Epithelial cell of prostate (primary cell): ENCODE data around the gene FNDC1.
"Not testable (repeated sequence)": the region's sequence is repeated elsewhere in the genome, so short reads cannot be mapped to it uniquely, and the experiment has no call there.

ENCODE experiments used
- DNase-seq: peaks from one replicate; pipeline ENCODE4 v3.0.0-alpha.2; 2011; ENCODE audit warnings: low read depth, low spot score
- H3K27ac ChIP-seq: fragments of 450-650 bp; 2 replicates; pipeline ENCODE4 v1.5.1; 2017; ENCODE audit warnings: mild to moderate bottlenecking

The FNDC1 gene

GRCh38 chr6:159169193-159169555 lies at the start of gene FNDC1:
FNDC1 (plus strand) TSS chr6:159169400; CDS start chr6:159169597, 197 bp downstream.
- no peak within 1 kb of the TSS for H3K27ac ChIP-seq
- no peak for DNase-seq

GRCh38 chr6:159119791-159120190 lies 49.4 kb upstream of the FNDC1 start:
- no peak for DNase-seq
- H3K27ac ChIP-seq, result no peak overlapping the region

- H3K27ac ChIP-seq, result no peak overlapping the region
Measured at GRCh38 chr6:159121486-159121885, 47.7 kb upstream of the FNDC1 start.

GRCh38 chr6:159122453-159122852 lies 46.7 kb upstream of the FNDC1 start:
- no peak for DNase-seq
- H3K27ac ChIP-seq, result no peak overlapping the region

More at GRCh38 chr6:159121486-159121885, 47.7 kb upstream of the FNDC1 start:
- no peak for DNase-seq

GRCh38 chr6:159123831-159124230 lies 45.4 kb upstream of the FNDC1 start:
- not testable (repeated sequence) for DNase-seq, H3K27ac ChIP-seq

GRCh38 chr6:159125014-159125609 lies 44.1 kb upstream of the FNDC1 start:
- no peak for DNase-seq
- no peak overlapping the region for H3K27ac ChIP-seq

DNA sequence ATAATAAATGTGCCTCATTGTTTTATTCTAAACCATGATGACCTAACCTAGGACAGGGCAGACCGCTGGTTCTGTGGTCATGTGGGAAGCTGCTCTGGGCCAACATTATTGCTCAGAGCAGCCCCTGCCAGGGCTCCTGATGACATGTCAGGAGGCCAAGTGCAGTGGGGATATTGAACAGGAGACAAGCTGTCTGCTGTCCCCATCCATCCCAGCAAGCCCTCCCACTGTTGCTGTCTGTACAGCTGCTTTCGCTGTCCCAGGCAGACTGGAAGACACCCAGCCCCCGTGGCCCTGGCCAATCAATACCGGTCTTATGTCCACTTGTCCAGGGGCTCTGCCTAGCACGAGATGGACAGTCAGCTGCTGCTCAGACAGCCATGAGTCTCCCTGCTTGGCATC lies 43.2 kb upstream of the FNDC1 start:
- DNase-seq, result no peak
- H3K27ac ChIP-seq, result no peak overlapping the region

GRCh38 chr6:159126590-159126989 lies 42.6 kb upstream of the FNDC1 start:
- no peak for DNase-seq
- H3K27ac ChIP-seq, result no peak overlapping the region

DNA sequence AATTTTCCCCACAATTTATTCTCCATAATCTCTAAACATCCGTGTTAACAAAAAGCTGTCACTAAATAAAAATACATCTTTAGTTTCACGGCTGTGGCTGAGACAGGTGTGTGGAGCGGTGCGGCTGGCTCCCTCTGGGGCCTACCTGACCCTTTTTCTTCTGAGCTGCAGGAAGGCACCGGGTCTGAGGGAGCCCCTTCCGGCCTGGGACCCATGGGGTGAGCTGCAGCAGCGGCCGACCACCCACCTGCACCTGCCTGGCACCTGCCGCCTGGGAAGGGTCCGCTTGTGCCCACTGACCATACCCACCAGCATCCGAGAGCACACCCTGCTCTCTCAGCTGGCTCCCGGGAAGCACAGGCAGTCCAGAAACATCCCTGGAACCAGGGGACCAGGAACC lies 41.5 kb upstream of the FNDC1 start:
- H3K27ac ChIP-seq, result no peak overlapping the region
- no peak for DNase-seq

- no peak for DNase-seq
- no peak overlapping the region for H3K27ac ChIP-seq
Measured at GRCh38 chr6:159128978-159129377, 40.2 kb upstream of the FNDC1 start.

GRCh38 chr6:159130846-159131245 lies 38.4 kb upstream of the FNDC1 start:
- DNase-seq, result no peak
- no peak overlapping the region for H3K27ac ChIP-seq

DNA sequence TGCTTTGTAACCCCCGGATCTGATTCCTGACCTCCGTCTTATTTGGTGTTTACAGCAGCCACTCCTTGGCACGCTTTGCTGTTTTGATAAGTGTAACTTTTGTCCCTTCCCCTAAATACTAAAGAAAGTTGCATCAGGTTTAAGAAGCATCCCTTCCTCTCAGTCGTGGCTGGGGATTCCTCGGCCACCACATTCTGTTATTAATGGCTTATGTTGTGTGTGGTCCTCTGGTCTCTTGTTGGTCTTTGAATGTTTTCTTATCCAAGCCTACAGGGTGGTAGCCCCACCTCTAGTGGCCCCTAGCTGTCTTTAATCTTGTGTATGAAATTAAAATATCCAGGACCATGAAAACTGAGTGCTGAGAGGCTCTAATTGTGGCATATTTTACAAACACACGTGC lies 37.5 kb upstream of the FNDC1 start:
- no peak for DNase-seq
- H3K27ac ChIP-seq, result no peak overlapping the region

DNA sequence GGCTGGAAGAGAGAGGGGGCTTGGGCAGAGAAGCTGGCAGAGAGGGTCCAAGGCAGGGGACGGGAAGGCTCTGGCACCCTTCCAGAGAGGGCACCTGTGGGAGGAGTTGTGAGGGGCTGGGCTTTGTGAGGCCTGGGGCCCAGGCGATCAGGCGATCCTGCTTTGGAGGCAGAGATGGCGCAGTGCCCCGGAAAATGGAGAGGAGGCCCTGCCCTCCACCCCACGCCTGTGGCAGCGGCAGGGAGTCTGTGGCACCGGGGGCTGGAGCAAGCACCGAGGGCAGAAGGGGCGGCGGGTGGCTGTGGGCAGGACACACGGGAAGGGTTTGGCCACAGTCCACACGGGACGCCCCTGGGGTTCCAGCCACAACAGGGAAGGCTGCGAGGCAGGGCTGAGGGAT lies 36.5 kb upstream of the FNDC1 start:
- H3K27ac ChIP-seq, result no peak overlapping the region
- DNase-seq, result no peak

GRCh38 chr6:159134701-159135364 lies 34.4 kb upstream of the FNDC1 start:
- H3K27ac ChIP-seq, result no peak overlapping the region
- DNase-seq, result no peak

GRCh38 chr6:159137676-159138075 lies 31.5 kb upstream of the FNDC1 start:
- no peak for DNase-seq
- H3K27ac ChIP-seq, result no peak overlapping the region

GRCh38 chr6:159142531-159142930 lies 26.7 kb upstream of the FNDC1 start:
- no peak for DNase-seq
- H3K27ac ChIP-seq, result no peak overlapping the region

GRCh38 chr6:159148641-159149040 lies 20.6 kb upstream of the FNDC1 start:
- no peak overlapping the region for H3K27ac ChIP-seq

GRCh38 chr6:159149641-159150040 lies 19.6 kb upstream of the FNDC1 start:
- DNase-seq, result no peak
- no peak overlapping the region for H3K27ac ChIP-seq

More at GRCh38 chr6:159148641-159149040, 20.6 kb upstream of the FNDC1 start:
- no peak for DNase-seq

GRCh38 chr6:159151266-159151855 lies 17.8 kb upstream of the FNDC1 start:
- DNase-seq, result no peak

DNA sequence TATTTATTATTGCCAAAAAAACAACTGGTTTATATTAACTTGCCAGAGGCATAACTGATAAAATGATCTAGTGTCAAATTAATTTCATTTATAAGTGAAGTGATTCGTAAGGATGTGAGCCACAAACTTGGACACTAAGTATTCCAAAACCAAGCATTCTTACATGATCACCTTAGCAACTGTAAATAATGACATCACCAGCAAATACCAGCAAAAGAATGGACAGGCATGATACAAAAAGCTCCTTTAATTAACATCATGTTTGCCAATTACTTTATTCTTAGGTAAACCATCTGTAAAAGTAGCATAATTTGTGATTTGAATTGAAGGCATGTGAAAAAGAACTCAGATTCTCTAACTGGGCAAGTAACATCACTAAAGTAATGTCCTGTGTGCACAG lies 17.2 kb upstream of the FNDC1 start:
- DNase-seq, result no peak
- H3K27ac ChIP-seq, result no peak overlapping the region

More at GRCh38 chr6:159151266-159151855, 17.8 kb upstream of the FNDC1 start:
- H3K27ac ChIP-seq, result no peak overlapping the region

DNA sequence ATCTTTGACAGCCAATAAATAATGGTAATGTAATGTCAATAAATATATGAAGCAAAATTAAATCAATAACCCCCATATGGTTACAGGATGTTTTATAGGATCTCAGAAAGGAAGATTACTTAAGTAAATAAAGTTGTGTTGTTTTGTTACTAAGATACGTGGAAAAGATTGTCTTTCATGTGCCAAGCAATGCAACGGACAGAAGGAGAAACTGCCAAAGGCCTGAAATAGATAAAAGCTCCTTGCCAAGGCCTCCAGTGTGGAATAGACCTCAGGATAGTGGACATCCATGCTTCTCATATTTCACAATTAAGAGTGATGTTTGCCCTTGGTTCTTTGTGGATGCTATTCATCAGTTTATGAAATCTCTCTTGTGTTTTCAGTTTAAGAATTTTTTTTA lies 16.4 kb upstream of the FNDC1 start:
- H3K27ac ChIP-seq, result no peak overlapping the region
- DNase-seq, result no peak

- no peak overlapping the region for H3K27ac ChIP-seq
Measured at GRCh38 chr6:159155679-159156078, 13.5 kb upstream of the FNDC1 start.

More at GRCh38 chr6:159155679-159156078, 13.5 kb upstream of the FNDC1 start:
- no peak for DNase-seq
